ENCODE data around the gene HCN4. TPM values are rescaled to one million over a fixed set of nuclear protein-coding genes. Genes with fewer than 3 reads are reported as not detected.

HCN4 gene
- total RNA-seq, 2 donors from 2014 or later: 6.9 to 45.3 TPM

- Histone ChIP-seq H3K36me3 (peaks cover 11% of the 10 kb centered on the region), H3K9me3 (no peaks in the 10 kb centered on the region), H3K4me1 (no peaks in the 10 kb centered on the region), H3K4me3 (no peak overlapping the region), H3K27me3 (no peaks in the 10 kb centered on the region), H3K27ac (no peak overlapping the region)
- no peak for TF ChIP-seq CTCF (IDR thresholded peaks at IDR 0.05)
- no peak for DNase-seq (ENCODE audit: low spot score)
Measured at GRCh38 chr15:73295630-73296286, 73.0 kb downstream of the HCN4 start.

DNA sequence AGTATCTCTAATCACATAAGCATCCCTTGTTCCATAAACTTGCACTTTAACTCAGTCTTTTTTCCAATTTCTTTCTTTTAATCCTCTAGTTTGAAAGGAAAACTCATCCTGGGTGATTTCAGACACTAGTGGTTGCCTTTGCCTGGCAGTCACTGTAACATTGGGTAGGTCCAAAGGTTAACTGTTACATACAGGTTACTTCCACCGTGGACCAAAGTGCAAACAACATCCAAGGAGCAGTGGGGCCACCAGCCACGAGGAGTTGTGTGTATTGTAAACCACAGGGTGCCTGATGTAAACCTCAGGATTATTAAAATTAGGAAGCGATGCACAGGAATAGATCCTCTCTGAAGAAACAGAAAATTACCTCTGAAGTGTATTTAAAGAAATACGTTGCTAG lies 75.0 kb downstream of the HCN4 start:
- no peak for TF ChIP-seq CTCF (IDR thresholded peaks at IDR 0.05)
- no peaks in the 10 kb centered on the region for H3K27me3 ChIP-seq
- peaks cover 28% of the 10 kb centered on the region for H3K36me3 ChIP-seq
- H3K4me3 ChIP-seq: no peak overlapping the region
- no peak overlapping the region for H3K27ac ChIP-seq
- DNase-seq (ENCODE audit: low spot score): no peak
- H3K9me3 ChIP-seq: no peaks in the 10 kb centered on the region
- H3K4me1 ChIP-seq: no peaks in the 10 kb centered on the region

GRCh38 chr15:73291441-73291840 lies 77.3 kb downstream of the HCN4 start:
- Histone ChIP-seq H3K4me3 (no peak overlapping the region), H3K27ac (no peak overlapping the region), H3K4me1 (no peaks in the 10 kb centered on the region), H3K9me3 (no peaks in the 10 kb centered on the region), H3K36me3 (peaks cover 36% of the 10 kb centered on the region), H3K27me3 (no peaks in the 10 kb centered on the region)
- TF ChIP-seq CTCF (IDR thresholded peaks at IDR 0.05): no peak
- DNase-seq (ENCODE audit: low spot score): no peak

GRCh38 chr15:73287019-73287418 lies 81.7 kb downstream of the HCN4 start:
- no peak for TF ChIP-seq CTCF (IDR thresholded peaks at IDR 0.05)
- no peak for DNase-seq (ENCODE audit: low spot score)
- H3K4me3 ChIP-seq: no peak overlapping the region
- H3K9me3 ChIP-seq: no peaks in the 10 kb centered on the region
- H3K27ac ChIP-seq: no peak overlapping the region
- H3K27me3 ChIP-seq: no peaks in the 10 kb centered on the region
- peaks cover 31% of the 10 kb centered on the region for H3K36me3 ChIP-seq
- peaks cover 0 to 10% of the 10 kb centered on the region in 2 donors for H3K4me1 ChIP-seq

DNA sequence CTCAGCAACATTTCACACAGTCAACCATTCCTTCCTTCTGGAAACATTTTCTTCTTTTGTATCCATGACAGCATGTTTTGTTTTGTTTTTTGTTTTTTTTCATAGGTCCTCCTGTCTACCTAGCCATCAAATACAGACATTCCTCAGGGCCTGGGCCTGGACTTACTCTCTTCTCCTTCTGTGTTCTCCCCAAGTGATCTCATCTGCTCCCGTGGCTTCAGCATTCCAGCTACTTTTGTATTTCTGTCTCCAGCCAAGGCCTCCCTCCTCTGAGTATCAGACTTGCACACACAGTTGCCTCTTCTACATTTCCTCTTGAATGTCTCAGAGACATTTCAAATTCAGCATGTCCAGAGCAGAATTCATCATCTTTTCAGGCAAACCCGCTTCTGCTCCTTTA lies 82.4 kb downstream of the HCN4 start:
- DNase-seq (ENCODE audit: low spot score): no peak
- H3K4me3 ChIP-seq: no peak overlapping the region
- no peaks in the 10 kb centered on the region for H3K27me3 ChIP-seq
- no peaks in the 10 kb centered on the region for H3K9me3 ChIP-seq
- peaks cover 0 to 10% of the 10 kb centered on the region in 2 donors for H3K4me1 ChIP-seq
- H3K27ac ChIP-seq: no peak overlapping the region
- H3K36me3 ChIP-seq: peaks cover 31% of the 10 kb centered on the region
- no peak for TF ChIP-seq CTCF (IDR thresholded peaks at IDR 0.05)

Measured in right atrium auricular region (tissue), 2 donors.